Pancreas (tissue), 10 donors: Measurements from ENCODE around the gene KBTBD2. TPM values are rescaled to one million over a fixed set of nuclear protein-coding genes. Genes with fewer than 3 reads are reported as not detected.
"Not testable (repeated sequence)": the region's sequence is repeated elsewhere in the genome, so short reads cannot be mapped to it uniquely, and the experiment has no call there.

Experiments used
- ATAC-seq, 4 donors: fragments of 200-7000 bp; cut with Tn5 transposase; one replicate each; pipeline versions ENCODE4 v1.8.0 to v1.9.1; 2020; ENCODE audit warnings: mild to moderate bottlenecking in 4 of 4, moderate library complexity in 4 of 4
- DNase-seq, 6 donors: peaks; one replicate each; pipeline ENCODE4 v3.0.0-alpha.2; 2020
- FAIRE-seq: peaks from 2 replicates; lab custom pipeline; 2012; peaks lifted over from hg19 to GRCh38; lab: Jason Lieb, UNC
- H3K27ac ChIP-seq, 4 donors: fragments of 200-600 bp; sonication (generic); 1 replicate in 3 of 4; 2 replicates in 1 of 4; pipeline versions ENCODE4 v1.5.0 to v1.8.0; 2020
- H3K27me3 ChIP-seq, 4 donors: fragments of 200-600 bp; one replicate each; pipeline ENCODE4 v1.8.0; 2021
- H3K36me3 ChIP-seq, 3 donors: fragments of 200-600 bp; sonication (generic) in 1 of 3; one replicate each; pipeline versions ENCODE4 v1.5.0 to v1.8.0; 2020 to 2021
- H3K4me1 ChIP-seq, 3 donors: fragments of 200-600 bp; one replicate each; pipeline ENCODE4 v1.8.0; 2021
- H3K4me3 ChIP-seq, 4 donors: fragments of 200-600 bp; sonication (generic) in 2 of 4; one replicate each; pipeline versions ENCODE4 v1.5.0 to v1.8.0; 2020 to 2021
- H3K9me3 ChIP-seq, 4 donors: fragments of 200-600 bp; one replicate each; pipeline ENCODE4 v1.8.0; 2021
- WGBS, 2 donors: extraction: QIAGEN DNeasy Blood & Tissue Kit; methylation state at CpG; one replicate each; pipeline ENCODE4 v1.1.7; 2013; 5-methylcytosine and 5-hydroxymethylcytosine counted together
- intact Hi-C, 3 donors: fragments of 100-400 bp; cut with DNase I; formaldehyde crosslinking; loops; one replicate each; pipeline versions ENCODE4 v1.11.1 to v1.14.2; 2022
- polyA plus RNA-seq, 2 donors: library from polyadenylated mRNA; stranded (reverse); fragments of 200-250 nt; gene quantifications; one replicate each; pipeline ENCODE4 v1.2.3, GENCODE V29; 2013
- total RNA-seq, 6 donors: library from RNA; stranded (reverse); fragmentation: NEBNext Ultra II Directional in 4 of 6; extraction: Animal tissue kit (Norgen Biotek cat#: 25700) in 4 of 6; gene quantifications; one replicate each; pipeline versions ENCODE4 v1.2.1 to v1.2.4, GENCODE V29; 2021 to 2023
- TF ChIP-seq, protein P1 (sequence below), 4 donors: fragments of 200-600 bp; sonication (generic) in 3 of 4; IDR thresholded peaks; one replicate each; pipeline versions ENCODE4 v1.5.0 to v1.8.0; 2021; ENCODE audit warnings: antibody characterized with exemption in 4 of 4
- donor health status: healthy with polysubstance abuse.
- donor health status: DM: no; HTN: no; CAD: no; lungs with moderate emphysema.
- donor health status: DM: no; HTN: no; CAD: no.
- donor health status: control.
- donor health status: control.
- donor health status: Bipolar disorder and iron deficiency.
- donor health status: DM: yes; HTN: yes; CAD: no.
- donor health status: DM: no; HTN: no; CAD: no.
- donor health status: DM: no; HTN: no; CAD: no.
- donor health status: DM: yes; HTN: yes; CAD: no.

Gene KBTBD2
- total and polyA plus RNA-seq, 8 donors: 6.3 to 18.1 (median 7.5) TPM

DNA sequence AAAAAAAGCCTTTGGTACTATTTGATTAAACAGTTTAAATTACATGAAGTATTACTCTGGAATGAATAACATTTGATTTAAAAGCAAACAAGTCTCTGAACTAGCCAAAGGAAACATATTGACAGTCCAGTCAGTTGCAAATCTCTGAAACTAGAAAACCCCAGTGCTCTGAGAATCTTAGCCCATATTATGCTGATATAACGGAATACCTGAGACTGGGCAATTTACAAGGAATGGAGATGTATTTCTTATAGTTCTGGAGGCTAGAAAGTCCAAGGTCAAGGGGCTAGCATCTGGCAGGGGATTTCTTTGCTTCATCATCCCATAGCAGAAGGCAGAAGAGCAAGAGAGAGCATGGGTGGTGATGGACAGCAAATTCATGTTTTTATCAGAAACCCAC, 44.0 kb upstream of the KBTBD2 start:
- 86 to 97% methylated on average over 1 of the region's 1 CpG for WGBS, 2 donors
- Histone ChIP-seq H3K4me1 (peaks cover 0 to 6% (median 5%) of the 10 kb centered on the region in 3 donors), H3K27me3 (no peaks in the 10 kb centered on the region), H3K4me3 (no peak overlapping the region), H3K27ac (no peak overlapping the region), H3K9me3 (no peaks in the 10 kb centered on the region), H3K36me3 (peaks cover 0 to 14% (median 0%) of the 10 kb centered on the region in 3 donors)
- TF ChIP-seq, protein P1, sequence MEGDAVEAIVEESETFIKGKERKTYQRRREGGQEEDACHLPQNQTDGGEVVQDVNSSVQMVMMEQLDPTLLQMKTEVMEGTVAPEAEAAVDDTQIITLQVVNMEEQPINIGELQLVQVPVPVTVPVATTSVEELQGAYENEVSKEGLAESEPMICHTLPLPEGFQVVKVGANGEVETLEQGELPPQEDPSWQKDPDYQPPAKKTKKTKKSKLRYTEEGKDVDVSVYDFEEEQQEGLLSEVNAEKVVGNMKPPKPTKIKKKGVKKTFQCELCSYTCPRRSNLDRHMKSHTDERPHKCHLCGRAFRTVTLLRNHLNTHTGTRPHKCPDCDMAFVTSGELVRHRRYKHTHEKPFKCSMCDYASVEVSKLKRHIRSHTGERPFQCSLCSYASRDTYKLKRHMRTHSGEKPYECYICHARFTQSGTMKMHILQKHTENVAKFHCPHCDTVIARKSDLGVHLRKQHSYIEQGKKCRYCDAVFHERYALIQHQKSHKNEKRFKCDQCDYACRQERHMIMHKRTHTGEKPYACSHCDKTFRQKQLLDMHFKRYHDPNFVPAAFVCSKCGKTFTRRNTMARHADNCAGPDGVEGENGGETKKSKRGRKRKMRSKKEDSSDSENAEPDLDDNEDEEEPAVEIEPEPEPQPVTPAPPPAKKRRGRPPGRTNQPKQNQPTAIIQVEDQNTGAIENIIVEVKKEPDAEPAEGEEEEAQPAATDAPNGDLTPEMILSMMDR (IDR thresholded peaks at IDR 0.05): no peak
- intact Hi-C loops: no loop called here
- ATAC-seq: no peak
- no peak for DNase-seq
- no peak for FAIRE-seq

DNA sequence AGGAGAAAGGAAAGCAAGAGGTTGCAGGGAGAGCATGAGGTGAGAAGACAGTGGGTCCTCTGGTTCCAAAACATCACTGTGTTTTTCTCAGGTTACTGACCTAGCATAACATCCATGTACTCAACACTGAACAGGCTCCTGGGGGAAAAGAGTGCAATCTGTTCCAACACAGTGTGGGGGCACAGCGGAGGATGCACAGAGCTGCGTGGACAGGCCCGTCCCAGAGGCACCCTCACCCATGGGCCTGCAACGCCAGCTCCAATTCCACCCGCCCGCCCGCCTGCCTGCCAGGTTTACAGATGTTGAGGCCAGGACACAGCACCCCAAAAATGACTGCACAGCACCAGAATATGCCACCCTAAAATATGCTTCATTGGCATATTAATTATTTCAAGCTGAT, 38.8 kb upstream of the KBTBD2 start:
- no peak overlapping the region for H3K27ac ChIP-seq
- ATAC-seq (no peak), DNase-seq (no peak), FAIRE-seq (no peak)
- intact Hi-C loops: no loop called here
- H3K36me3 ChIP-seq: peaks cover 0 to 18% (median 0%) of the 10 kb centered on the region in 3 donors
- H3K9me3 ChIP-seq: no peaks in the 10 kb centered on the region
- 94 to 97% methylated on average over 7 of the region's 7 CpGs for WGBS, 2 donors
- TF ChIP-seq, protein P1 (IDR thresholded peaks at IDR 0.05): no peak
- H3K27me3 ChIP-seq: no peaks in the 10 kb centered on the region
- H3K4me3 ChIP-seq: no peak overlapping the region
- H3K4me1 ChIP-seq: no peaks in the 10 kb centered on the region

DNA sequence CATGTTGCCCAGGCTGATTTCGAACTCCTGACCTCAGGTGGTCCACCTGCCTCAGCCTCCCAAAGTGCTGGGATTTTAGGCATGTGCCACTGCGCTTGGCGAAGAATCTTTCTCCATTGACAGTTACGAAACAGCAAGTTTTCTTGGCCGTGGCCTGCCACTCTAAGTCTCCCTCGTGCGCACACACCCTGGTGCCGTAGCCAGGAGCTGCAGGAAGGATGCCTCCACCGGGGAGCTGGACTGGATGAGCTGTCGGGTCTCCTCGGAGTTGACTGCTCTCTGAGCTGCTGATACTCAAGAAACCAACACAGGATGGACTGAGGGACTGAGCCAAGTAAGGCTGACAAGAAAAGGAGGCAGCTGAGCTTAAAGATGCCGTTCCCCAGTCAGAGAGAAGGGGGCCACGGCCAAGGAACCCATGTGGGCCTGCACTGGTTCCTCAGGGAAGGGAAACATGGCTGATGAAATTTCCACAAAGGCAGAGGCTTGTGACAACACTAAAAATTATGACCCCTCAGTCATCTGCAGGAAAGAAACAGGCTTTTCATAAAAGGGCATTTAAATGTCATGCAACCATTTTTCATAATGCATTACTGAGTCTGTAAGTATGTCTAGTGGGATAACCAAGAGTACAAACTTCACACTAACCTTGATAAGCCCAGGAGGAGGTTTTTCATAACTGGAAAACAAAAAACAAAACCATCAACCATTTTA, 38.0 kb upstream of the KBTBD2 start:
- 83 to 87% methylated on average over 13 of the region's 13 CpGs for WGBS, 2 donors
- H3K36me3 ChIP-seq: peaks cover 0 to 18% (median 0%) of the 10 kb centered on the region in 3 donors
- no peak for ATAC-seq
- no peaks in the 10 kb centered on the region for H3K27me3 ChIP-seq
- H3K27ac ChIP-seq: no peak overlapping the region
- no peaks in the 10 kb centered on the region for H3K9me3 ChIP-seq
- no peak overlapping the region for H3K4me3 ChIP-seq
- no peaks in the 10 kb centered on the region for H3K4me1 ChIP-seq
- TF ChIP-seq, protein P1 (IDR thresholded peaks at IDR 0.05): no peak
- intact Hi-C loops: no loop called here
- DNase-seq: no peak
- no peak for FAIRE-seq

DNA sequence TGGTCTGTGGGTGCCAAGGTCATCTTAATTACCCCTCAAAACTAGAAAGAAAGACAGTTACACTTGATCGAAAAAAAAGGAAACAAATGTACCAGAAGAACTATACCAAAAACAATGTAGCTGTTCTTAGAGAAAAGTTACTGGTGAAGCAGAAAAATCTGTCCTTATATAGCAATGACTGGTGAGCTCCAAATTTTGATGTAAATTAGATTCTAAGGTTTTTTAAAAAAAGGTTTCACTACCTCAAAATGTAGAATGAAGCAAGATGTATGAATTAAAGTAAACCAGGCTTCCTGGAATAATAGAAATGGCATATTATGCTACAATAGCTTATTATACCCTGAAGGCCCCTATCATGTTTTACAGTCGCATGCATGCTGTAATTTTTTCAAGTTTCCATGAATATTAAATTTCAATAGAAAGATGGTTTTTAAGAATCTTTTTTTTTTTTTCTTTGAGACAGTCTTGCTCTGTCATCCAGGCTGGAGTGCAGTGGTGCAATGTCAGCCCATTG, 37.3 kb upstream of the KBTBD2 start:
- Histone ChIP-seq H3K4me1 (no peaks in the 10 kb centered on the region), H3K27me3 (no peaks in the 10 kb centered on the region), H3K27ac (no peak overlapping the region), H3K36me3 (peaks cover 0 to 18% (median 0%) of the 10 kb centered on the region in 3 donors), H3K4me3 (no peak overlapping the region), H3K9me3 (no peaks in the 10 kb centered on the region)
- ATAC-seq (no peak), DNase-seq (no peak), FAIRE-seq (no peak)
- TF ChIP-seq, protein P1 (IDR thresholded peaks at IDR 0.05): no peak
- intact Hi-C loops: no loop called here
- 89 to 92% methylated on average over 2 of the region's 2 CpGs for WGBS, 2 donors

DNA sequence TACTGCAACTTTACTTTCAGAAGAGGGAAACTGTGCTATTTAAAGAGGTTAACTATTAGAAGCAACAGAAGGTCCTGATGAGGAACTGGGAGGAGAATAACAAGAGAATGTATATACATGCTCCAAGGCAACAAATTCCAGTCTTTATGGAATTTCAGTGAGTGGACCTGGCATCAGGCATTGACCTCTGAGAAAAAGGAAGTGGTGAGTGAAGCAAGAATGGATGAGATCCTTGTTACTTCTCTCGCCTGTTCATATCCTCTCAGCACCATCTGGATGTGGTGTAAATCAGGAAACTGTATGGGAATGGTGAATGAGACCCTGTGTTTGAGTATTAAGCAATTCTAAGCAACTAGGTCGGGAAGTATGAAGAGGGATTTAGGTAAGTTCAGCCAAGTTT, 30.3 kb upstream of the KBTBD2 start:
- Histone ChIP-seq H3K27ac (no peak overlapping the region), H3K36me3 (peaks cover 0 to 10% (median 0%) of the 10 kb centered on the region in 3 donors), H3K9me3 (no peaks in the 10 kb centered on the region), H3K4me3 (no peak overlapping the region), H3K27me3 (no peaks in the 10 kb centered on the region), H3K4me1 (no peaks in the 10 kb centered on the region)
- no peak for ATAC-seq
- WGBS, 2 donors: 85 to 86% methylated on average over 2 of the region's 2 CpGs
- no peak for DNase-seq
- TF ChIP-seq, protein P1 (IDR thresholded peaks at IDR 0.05): no peak
- FAIRE-seq: no peak
- intact Hi-C loops: no loop called here

DNA sequence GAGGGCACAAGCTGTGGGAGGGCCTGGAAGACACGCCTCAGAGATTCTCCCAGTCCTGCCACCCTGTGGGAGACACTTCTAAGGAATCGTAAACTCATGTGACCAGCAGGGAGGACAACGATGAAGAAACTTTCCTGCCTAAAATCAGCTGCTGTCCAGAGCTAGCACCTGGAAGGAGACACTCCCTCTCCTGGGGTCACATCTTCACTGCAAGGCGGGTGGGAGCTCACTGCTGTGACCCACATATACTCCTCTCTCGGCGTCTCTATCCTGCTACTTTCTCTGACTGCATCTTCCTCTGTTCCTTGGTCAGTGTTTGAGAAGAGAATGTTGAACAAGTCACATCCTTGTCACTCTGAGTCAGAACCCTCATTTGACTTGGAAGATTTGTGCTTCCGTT, 25.4 kb upstream of the KBTBD2 start:
- H3K9me3 ChIP-seq, FAIRE-seq, H3K4me1 ChIP-seq: not testable (repeated sequence)

More for the DNA sequence above, 25.4 kb upstream of the KBTBD2 start:
- intact Hi-C loops, H3K27me3 ChIP-seq, DNase-seq, H3K27ac ChIP-seq, ATAC-seq, H3K4me3 ChIP-seq: not testable (repeated sequence)
- 91 to 92% methylated on average over 5 of the region's 7 CpGs for WGBS, 2 donors
- peaks cover 0 to 15% (median 0%) of the 10 kb centered on the region in 3 donors for H3K36me3 ChIP-seq
